ENCODE results near the gene IL24. TPM values are rescaled to one million over a fixed set of nuclear protein-coding genes. Genes with fewer than 3 reads are reported as not detected.

The IL24 gene
- total and polyA plus RNA-seq, 10 of the 15 experiments (the other 5 are each of a cell fraction or from before 2014, with no cell fraction given) = 0.05 to 19.8 (median 0.35) TPM; not detected in 1

- Histone ChIP-seq H3K27me3 (replicated peaks in 1 of 2; ENCODE audit: control insufficient read depth in 2 of 2, insufficient read depth in 2 of 2, low read length in 1 of 2) (no peaks in the 10 kb centered on the region), H3K27ac (ENCODE audit: control insufficient read depth, insufficient read depth) (no peak overlapping the region), H3K4me2 (ENCODE audit: control insufficient read depth, insufficient read depth) (no peak overlapping the region), H3K4me1 (ENCODE audit: control insufficient read depth, insufficient read depth, low read length) (no peaks in the 10 kb centered on the region), H2AFZ (ENCODE audit: control insufficient read depth, low read depth, low read length) (no peak overlapping the region), H3K36me3 (ENCODE audit: control insufficient read depth in 2 of 2, insufficient read depth in 2 of 2, low read length in 1 of 2) (no peaks in the 10 kb centered on the region), H3K79me2 (ENCODE audit: control insufficient read depth, insufficient read depth, low read length) (no peaks in the 10 kb centered on the region), H3K9ac (ENCODE audit: control insufficient read depth, insufficient read depth, low read length) (no peak overlapping the region), H3K4me3 (no peak overlapping the region), H3K9me3 (replicated peaks; ENCODE audit: control insufficient read depth, insufficient read depth, low read length) (no peaks in the 10 kb centered on the region; the same call in 2 of the 3 replicates), H4K20me1 (ENCODE audit: control insufficient read depth, insufficient read depth) (no peaks in the 10 kb centered on the region)
- SMC1A ChIA-PET (ENCODE audit: uncharacterized antibody, unreplicated experiment) = interaction anchor here (1.0 to 3.6 kb wide), 13 partner anchors 9 to 153 kb away, joined by 3 to 16 read pairs (median 5); partner anchors contain the start of gene IL20
- no peak for TF ChIP-seq MYB (IDR thresholded peaks at IDR 0.05; ENCODE audit: borderline replicate concordance, low read depth, low read length)
- TF ChIP-seq TAF1 (IDR thresholded peaks at IDR 0.05; ENCODE audit: borderline replicate concordance, low read depth, low read length) = no peak
- no peak for TF ChIP-seq PAX8 (IDR thresholded peaks at IDR 0.05)
- TF ChIP-seq ZBTB40 (IDR thresholded peaks at IDR 0.05; ENCODE audit: borderline replicate concordance) = no peak
- WGBS (ENCODE audit: insufficient coverage, insufficient replicate concordance, low lambda C conversion rate, missing lambda C conversion rate) = 86% methylated on average over 2 of the region's 2 CpGs
- BruUV-seq (replicated peaks) = no TSS peak
- RAD21 ChIA-PET (ENCODE audit: unreplicated experiment) = interaction anchor here (0.6 to 1.7 kb wide), 5 partner anchors 9 to 149 kb away, joined by 3 to 5 read pairs (median 3); no protein-coding TSS in a partner anchor
- ATAC-seq (no peak), FAIRE-seq (no peak), DNase-seq (ENCODE audit: low read depth, low spot score) (no peak)
- intact Hi-C loops (cut with micrococcal nuclease; ENCODE audit: unreplicated experiment) (no loop called here), in situ Hi-C loops (cut with MboI) (no loop called here)
- CTCF ChIA-PET = interaction anchor here (0.8 to 3.4 kb wide), 18 partner anchors 9 to 907 kb away, joined by 3 to 22 read pairs (median 3); partner anchors contain the start of genes IL20 and IL24
- POLR2A ChIA-PET = interaction anchor here (1.1 to 1.4 kb wide), 3 partner anchors 9 to 66 kb away, joined by 3 to 5 read pairs (median 3); no protein-coding TSS in a partner anchor
Observed at GRCh38 chr1:206883876-206884275, 13.4 kb upstream of the IL24 start.
